Prostate gland (tissue), 2 donors: Measurements from ENCODE around the gene AUTS2.

Experiments
- POLR2A ChIP-seq: fragments of 450-650 bp; IDR thresholded peaks from one replicate; pipeline ENCODE4 v1.6.1; 2016; ENCODE audit warnings: antibody characterized with exemption, mild to moderate bottlenecking
- TF ChIP-seq, protein P1 (sequence below), 4 experiments: fragments of 200-600 bp in 2 of 4; fragments of 450-650 bp in 2 of 4; sonication (generic) in 2 of 4; IDR thresholded peaks; 1 replicate in 3 of 4; 2 replicates in 1 of 4; pipeline ENCODE4 v1.5.1; 2016 to 2019; ENCODE audit warnings: antibody characterized with exemption in 4 of 4, mild to moderate bottlenecking in 2 of 4, moderate library complexity in 2 of 4

DNA sequence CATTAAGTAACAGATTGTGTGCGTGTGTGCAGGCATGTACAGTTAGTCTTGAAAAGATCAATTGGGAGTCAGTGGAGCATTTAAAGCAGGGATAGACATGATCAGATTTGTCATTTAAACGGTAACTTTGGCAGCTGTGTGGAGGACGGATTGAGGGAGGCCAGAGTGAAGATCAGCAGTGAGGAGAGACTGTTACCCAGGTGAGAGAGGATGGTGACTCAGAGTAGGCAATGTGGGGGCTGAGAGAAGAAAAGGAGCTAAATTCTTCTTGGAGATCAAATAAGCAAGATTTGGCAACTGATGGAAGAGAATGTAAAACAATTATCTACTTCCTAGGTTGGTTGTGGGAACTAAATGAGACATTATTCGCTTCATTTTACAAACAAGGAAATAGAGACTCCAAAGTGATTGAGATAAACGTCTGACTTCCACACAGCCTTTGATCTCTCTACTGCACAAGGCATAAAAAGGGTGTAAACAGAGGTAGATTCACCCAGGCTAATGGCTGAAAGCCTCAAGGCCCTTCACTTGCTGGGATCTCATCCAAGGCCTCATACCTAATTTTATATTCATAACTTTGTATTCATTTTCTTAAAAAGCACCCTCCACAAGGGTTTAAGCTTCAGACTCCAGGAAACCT, 868.6 kb downstream of the AUTS2 start:
- TF ChIP-seq, protein P1, sequence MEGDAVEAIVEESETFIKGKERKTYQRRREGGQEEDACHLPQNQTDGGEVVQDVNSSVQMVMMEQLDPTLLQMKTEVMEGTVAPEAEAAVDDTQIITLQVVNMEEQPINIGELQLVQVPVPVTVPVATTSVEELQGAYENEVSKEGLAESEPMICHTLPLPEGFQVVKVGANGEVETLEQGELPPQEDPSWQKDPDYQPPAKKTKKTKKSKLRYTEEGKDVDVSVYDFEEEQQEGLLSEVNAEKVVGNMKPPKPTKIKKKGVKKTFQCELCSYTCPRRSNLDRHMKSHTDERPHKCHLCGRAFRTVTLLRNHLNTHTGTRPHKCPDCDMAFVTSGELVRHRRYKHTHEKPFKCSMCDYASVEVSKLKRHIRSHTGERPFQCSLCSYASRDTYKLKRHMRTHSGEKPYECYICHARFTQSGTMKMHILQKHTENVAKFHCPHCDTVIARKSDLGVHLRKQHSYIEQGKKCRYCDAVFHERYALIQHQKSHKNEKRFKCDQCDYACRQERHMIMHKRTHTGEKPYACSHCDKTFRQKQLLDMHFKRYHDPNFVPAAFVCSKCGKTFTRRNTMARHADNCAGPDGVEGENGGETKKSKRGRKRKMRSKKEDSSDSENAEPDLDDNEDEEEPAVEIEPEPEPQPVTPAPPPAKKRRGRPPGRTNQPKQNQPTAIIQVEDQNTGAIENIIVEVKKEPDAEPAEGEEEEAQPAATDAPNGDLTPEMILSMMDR (IDR thresholded peaks at IDR 0.05) = no peak
- no peak for TF ChIP-seq POLR2A
